WTC11 (cell line): ENCODE data around the gene NKIRAS2. TPM values are rescaled to one million over a fixed set of nuclear protein-coding genes. Genes with fewer than 3 reads are reported as not detected.

Experiments
- ATAC-seq: fragments of 200-7000 bp; cut with Tn5 transposase; 2 replicates; pipeline ENCODE4 v1.10.0; 2021; ENCODE audit warnings: mild to moderate bottlenecking, moderate library complexity
- CTCF ChIA-PET: fragments of 300-600 bp; sonication (Branson Sonifier 250); formaldehyde crosslinking; loops from one replicate; lab custom pipeline; 2021; ENCODE audit warnings: antibody characterized with exemption; lab: Charles Lee
- POLR2A ChIA-PET: fragments of 350-600 bp; sonication (Branson Sonifier 250); formaldehyde crosslinking; loops from one replicate; lab custom pipeline; 2021; ENCODE audit warnings: antibody characterized with exemption; lab: Charles Lee
- DNase-seq: peaks from one replicate; pipeline ENCODE4 v3.0.0; 2021; ENCODE audit warnings: low spot score
- H3K27ac Mint-ChIP-seq: 2 replicates; pipeline ENCODE4 v1.8.0; 2021; ENCODE audit warnings: mixed read lengths
- H3K27me3 Mint-ChIP-seq: 2 replicates; pipeline ENCODE4 v1.8.0; 2021; ENCODE audit warnings: low read depth, mild to moderate bottlenecking, moderate library complexity, mixed read lengths
- H3K36me3 Mint-ChIP-seq: 2 replicates; pipeline ENCODE4 v1.8.0; 2021; ENCODE audit warnings: mixed read lengths
- H3K4me1 Mint-ChIP-seq: 2 replicates; pipeline ENCODE4 v1.8.0; 2022; ENCODE audit warnings: mixed read lengths
- H3K4me3 Mint-ChIP-seq: 2 replicates; pipeline ENCODE4 v1.8.0; 2021; ENCODE audit warnings: mild to moderate bottlenecking, moderate library complexity, mixed read lengths
- H3K9me3 Mint-ChIP-seq: 2 replicates; pipeline ENCODE4 v1.8.0; 2021; ENCODE audit warnings: mixed read lengths
- AFF4 ChIP-seq: sonication (generic); formaldehyde crosslinking; IDR thresholded peaks from 2 replicates; pipeline ENCODE4 v1.8.1; 2023; ENCODE audit warnings: mild to moderate bottlenecking, missing genetic modification reagents, borderline replicate concordance
- CREB1 ChIP-seq: sonication (generic); formaldehyde crosslinking; IDR thresholded peaks from 2 replicates; pipeline ENCODE4 v1.8.0; 2023; ENCODE audit warnings: mild to moderate bottlenecking, missing genetic modification reagents
- ELF4 ChIP-seq: sonication (generic); formaldehyde crosslinking; IDR thresholded peaks from 2 replicates; pipeline ENCODE4 v1.8.1; 2022; ENCODE audit warnings: low read depth, mild to moderate bottlenecking, moderate library complexity, missing genetic modification reagents
- ERG ChIP-seq: fragments of 250-450 bp; sonication (Bioruptor Pico); IDR thresholded peaks from 2 replicates; pipeline ENCODE4 v1.8.0; 2021; ENCODE audit warnings: mild to moderate bottlenecking
- FOXK1 ChIP-seq: sonication (generic); formaldehyde crosslinking; IDR thresholded peaks from 2 replicates; pipeline ENCODE4 v1.8.0; 2022; ENCODE audit warnings: mild to moderate bottlenecking, moderate library complexity, missing genetic modification reagents
- MAX ChIP-seq: sonication (generic); formaldehyde crosslinking; IDR thresholded peaks from 2 replicates; pipeline ENCODE4 v1.8.0; 2022; ENCODE audit warnings: mild to moderate bottlenecking, missing genetic modification reagents
- NR2C2 ChIP-seq: sonication (generic); formaldehyde crosslinking; IDR thresholded peaks from 2 replicates; pipeline ENCODE4 v1.8.0; 2022; ENCODE audit warnings: mild to moderate bottlenecking, missing genetic modification reagents
- NR3C1 ChIP-seq: sonication (generic); formaldehyde crosslinking; conservative IDR thresholded peaks from 2 replicates; pipeline ENCODE4 v1.8.1; 2023; ENCODE audit warnings: low read depth, mild to moderate bottlenecking, missing genetic modification reagents
- OVOL2 ChIP-seq: fragments of 250-450 bp; sonication (Bioruptor Pico); IDR thresholded peaks from 2 replicates; pipeline ENCODE4 v1.9.0; 2021; ENCODE audit warnings: mild to moderate bottlenecking, borderline replicate concordance
- PRDM15 ChIP-seq: sonication (generic); formaldehyde crosslinking; IDR thresholded peaks from 2 replicates; pipeline ENCODE4 v1.8.0; 2022; ENCODE audit warnings: missing genetic modification reagents
- RELA ChIP-seq: sonication (generic); formaldehyde crosslinking; IDR thresholded peaks from 2 replicates; pipeline ENCODE4 v1.8.1; 2022; ENCODE audit warnings: missing genetic modification reagents, mild to moderate bottlenecking, borderline replicate concordance
- RORB ChIP-seq: fragments of 250-450 bp; sonication (Bioruptor Pico); IDR thresholded peaks from 2 replicates; pipeline ENCODE4 v1.9.0; 2021; ENCODE audit warnings: mild to moderate bottlenecking
- TCF7 ChIP-seq: sonication (generic); formaldehyde crosslinking; IDR thresholded peaks from 2 replicates; pipeline ENCODE4 v1.8.0; 2022; ENCODE audit warnings: mild to moderate bottlenecking, low read depth, missing genetic modification reagents, moderate library complexity
- ZNF232 ChIP-seq: sonication (generic); formaldehyde crosslinking; IDR thresholded peaks from 2 replicates; pipeline ENCODE4 v1.8.0; 2022; ENCODE audit warnings: mild to moderate bottlenecking, missing genetic modification reagents
- ZNF281 ChIP-seq: sonication (generic); formaldehyde crosslinking; IDR thresholded peaks from 2 replicates; pipeline ENCODE4 v1.8.0; 2023; ENCODE audit warnings: mild to moderate bottlenecking, missing genetic modification reagents
- ZNF317 ChIP-seq: sonication (generic); formaldehyde crosslinking; IDR thresholded peaks from 2 replicates; pipeline ENCODE4 v1.8.1; 2023; ENCODE audit warnings: low read depth, mild to moderate bottlenecking, moderate library complexity, missing genetic modification reagents, borderline replicate concordance
- ZNF423 ChIP-seq: fragments of 250-450 bp; sonication (Bioruptor Pico); IDR thresholded peaks from 2 replicates; pipeline ENCODE4 v2.1.2; 2022; ENCODE audit warnings: mild to moderate bottlenecking, moderate library complexity
- ZSCAN18 ChIP-seq: fragments of 250-450 bp; sonication (Bioruptor Pico); IDR thresholded peaks from 2 replicates; pipeline ENCODE4 v2.1.2; 2022; ENCODE audit warnings: mild to moderate bottlenecking, moderate library complexity
- total RNA-seq: library from RNA; stranded (reverse); gene quantifications from 3 replicates; pipeline ENCODE4 v1.2.3, GENCODE V29; 2021

NKIRAS2 gene
- total RNA-seq, 1 experiment from 2014 or later, result 36.1 TPM

- TF ChIP-seq NR2C2 (CRISPR knock-in tag) (no peak), ZNF281 (CRISPR knock-in tag) (no peak), AFF4 (CRISPR knock-in tag) (no peak), ERG (CRISPR knock-in tag) (no peak), ZNF232 (CRISPR knock-in tag) (no peak; the same call in 1 of the 2 replicates), MAX (CRISPR knock-in tag) (peak; percentile 77), CREB1 (CRISPR knock-in tag) (no peak; the same call in 1 of the 2 replicates), ELF4 (no peak), RORB (CRISPR knock-in tag) (no peak), ZSCAN18 (CRISPR knock-in tag) (no peak)
These were observed 2.7 kb upstream of the NKIRAS2 start, which contains the start of gene DNAJC7 (continued) for GRCh38 chr17:42016941-42017865.

GRCh38 chr17:42017866-42018200, 2.1 kb upstream of the NKIRAS2 start:
- ChIA-PET POLR2A (interaction anchor here (0.7 to 3.1 kb wide), 11 partner anchors 9 to 233 kb away, joined by 3 to 13 read pairs (median 6); partner anchors contain the start of genes ACLY, ODAD4 and ZNF385C), CTCF (interaction anchor here (0.6 to 6.8 kb wide), 26 partner anchors 9 to 510 kb away, joined by 3 to 108 read pairs (median 4); partner anchors contain the start of genes C17orf113, CNP, DHX58 and GHDC)
- Mint-ChIP-seq H3K36me3 (peaks cover 15% of the 10 kb centered on the region), H3K27ac (peak overlapping the region; percentile 98), H3K4me3 (peak overlapping the region; percentile 95), H3K9me3 (0 out of 2 replicates have a peak, but pooled peaks cover 4% of the 10 kb centered on the region), H3K27me3 (no peaks in the 10 kb centered on the region), H3K4me1 (peaks cover 47% of the 10 kb centered on the region)
- no peak for TF ChIP-seq FOXK1 (CRISPR knock-in tag)
- TF ChIP-seq NR3C1 (CRISPR knock-in tag), result no peak
- TF ChIP-seq RELA (CRISPR knock-in tag), result no peak
- TF ChIP-seq TCF7 (CRISPR knock-in tag), result no peak
- no peak for TF ChIP-seq ZNF423 (CRISPR knock-in tag)
- TF ChIP-seq ZNF317 (CRISPR knock-in tag), result no peak
- no peak for TF ChIP-seq PRDM15
- TF ChIP-seq OVOL2 (CRISPR knock-in tag), result no peak
- DNase-seq (no peak), ATAC-seq (peak; percentile 6)
